T1000 (cell line): ENCODE data around the gene DVL2.

ENCODE experiments used
- DNase-seq: peaks from one replicate; lab custom pipeline; 2025; ENCODE audit warnings: mixed read lengths; lab: John Stamatoyannopoulos, UW

The DVL2 gene

GRCh38 chr17:7219229-7219811, 15.0 kb downstream of the DVL2 start:
- DNase-seq, result no peak

GRCh38 chr17:7218758-7219157, 15.6 kb downstream of the DVL2 start:
- DNase-seq, result no peak

- no peak for DNase-seq
Observed at GRCh38 chr17:7218166-7218565, 16.2 kb downstream of the DVL2 start.

GRCh38 chr17:7217113-7217987, 17.0 kb downstream of the DVL2 start:
- DNase-seq, result peak; percentile 43

- no peak for DNase-seq
Observed at GRCh38 chr17:7216242-7217112, 17.8 kb downstream of the DVL2 start.

- DNase-seq, result no peak
Observed at GRCh38 chr17:7215652-7216180, 18.6 kb downstream of the DVL2 start.

- no peak for DNase-seq
Observed at GRCh38 chr17:7215136-7215638, 19.1 kb downstream of the DVL2 start.

GRCh38 chr17:7214300-7215135, 19.8 kb downstream of the DVL2 start:
- peak; percentile 98 for DNase-seq

- peak; percentile 83 for DNase-seq
Observed at GRCh38 chr17:7213895-7214299, 20.4 kb downstream of the DVL2 start.

- DNase-seq, result no peak
Observed at GRCh38 chr17:7211491-7212273, 22.6 kb downstream of the DVL2 start.

GRCh38 chr17:7208754-7209460, 25.4 kb downstream of the DVL2 start:
- DNase-seq, result no peak

GRCh38 chr17:7208027-7208571, 26.2 kb downstream of the DVL2 start:
- DNase-seq, result no peak

- DNase-seq, result no peak
Observed at GRCh38 chr17:7207120-7208001, 27.0 kb downstream of the DVL2 start.

GRCh38 chr17:7205561-7205960, 28.8 kb downstream of the DVL2 start:
- DNase-seq, result no peak

GRCh38 chr17:7204828-7205461, 29.4 kb downstream of the DVL2 start:
- DNase-seq, result peak; percentile 70

- no peak for DNase-seq
Observed at GRCh38 chr17:7204336-7204735, 30.0 kb downstream of the DVL2 start.

- DNase-seq, result no peak
Observed at GRCh38 chr17:7203391-7203790, 30.9 kb downstream of the DVL2 start.
